A549 (cell line): ENCODE results near the gene INF2.

ENCODE experiments used
- CBX2 ChIP-seq: fragments of 200-600 bp; sonication (generic); IDR thresholded peaks from 2 replicates; pipeline ENCODE4 v1.6.1; 2016; ENCODE audit warnings: low read depth, mild to moderate bottlenecking, borderline replicate concordance
- CHD2 ChIP-seq: fragments of 150-350 bp; IDR thresholded peaks from 2 replicates; pipeline ENCODE4 v1.6.1; 2014; ENCODE audit warnings: low read length; ENCODE audit not compliant: partially characterized antibody
- CTCF ChIP-seq: fragments of >200 bp; sonication (Bioruptor Twin); formaldehyde crosslinking; IDR thresholded peaks from 3 replicates; pipeline ENCODE4 v1.5.1; 2016
- EP300 ChIP-seq, 2 experiments: fragments of >200 bp; sonication (Bioruptor Twin); formaldehyde crosslinking; IDR thresholded peaks; 2 replicates in 1 of 2; 3 replicates in 1 of 2; pipeline ENCODE4 v1.6.1; 2016 to 2017
- HDAC2 ChIP-seq: fragments of 200-600 bp; sonication (generic); IDR thresholded peaks from 2 replicates; pipeline ENCODE4 v1.6.1; 2016
- HOXA7 ChIP-seq: fragments of 250-450 bp; sonication (Bioruptor Pico); IDR thresholded peaks from 2 replicates; pipeline ENCODE4 v1.5.0; 2020; ENCODE audit warnings: mild to moderate bottlenecking, moderate library complexity
- JUN ChIP-seq, 2 experiments: fragments of >200 bp; sonication (Bioruptor Twin); formaldehyde crosslinking; IDR thresholded peaks; 2 replicates in 1 of 2; 3 replicates in 1 of 2; pipeline ENCODE4 v1.6.1; 2016 to 2017
- MAX ChIP-seq: IDR thresholded peaks from 2 replicates; pipeline ENCODE4 v1.6.1; 2012
- MAZ ChIP-seq: fragments of 150-350 bp; IDR thresholded peaks from 2 replicates; pipeline ENCODE4 v1.6.1; 2014; ENCODE audit warnings: antibody characterized with exemption, low read depth, low read length, borderline replicate concordance
- MYC ChIP-seq: IDR thresholded peaks from 2 replicates; pipeline ENCODE4 v1.6.1; 2012; ENCODE audit warnings: mild to moderate bottlenecking, inconsistent platforms, low read length, improper control_type of control experiment, borderline replicate concordance
- PHF8 ChIP-seq: fragments of 200-600 bp; sonication (generic); IDR thresholded peaks from 2 replicates; pipeline ENCODE4 v1.6.1; 2016; ENCODE audit warnings: low read depth, mild to moderate bottlenecking, antibody characterized with exemption, moderate library complexity, borderline replicate concordance
- POLR2A ChIP-seq: IDR thresholded peaks from 2 replicates; pipeline ENCODE4 v1.6.1; 2012; ENCODE audit warnings: mild to moderate bottlenecking, low read length
- REST ChIP-seq: fragments of 200-600 bp; sonication (generic); IDR thresholded peaks from 2 replicates; pipeline ENCODE4 v1.6.1; 2016; ENCODE audit warnings: antibody characterized with exemption, mild to moderate bottlenecking, moderate library complexity
- SMC3 ChIP-seq: fragments of >200 bp; sonication (Bioruptor Twin); formaldehyde crosslinking; IDR thresholded peaks from 3 replicates; pipeline ENCODE4 v1.6.1; 2018; ENCODE audit warnings: inconsistent platforms

GRCh38 chr14:104771374-104771773 lies 82.0 kb downstream of the INF2 start:
- no peak for TF ChIP-seq CTCF
- no peak for TF ChIP-seq SMC3
- no peak for TF ChIP-seq HOXA7 (CRISPR knock-in tag)
- TF ChIP-seq MAZ: no peak
- TF ChIP-seq CBX2: no peak
- TF ChIP-seq HDAC2: no peak
- no peak for TF ChIP-seq PHF8
- no peak for TF ChIP-seq REST
- TF ChIP-seq EP300 (IDR thresholded peaks at IDR 0.05): no peak
- no peak for TF ChIP-seq MYC
- no peak for TF ChIP-seq POLR2A
- no peak for TF ChIP-seq CHD2
- no peak for TF ChIP-seq JUN (IDR thresholded peaks at IDR 0.05)
- no peak for TF ChIP-seq MAX
